IMR-90 (cell line): ENCODE data around the gene GGT6. TPM values are rescaled to one million over a fixed set of nuclear protein-coding genes. Genes with fewer than 3 reads are reported as not detected.

Source experiments
- ATAC-seq: fragments of 200-7000 bp; cut with Tn5 transposase; 2 replicates; pipeline ENCODE4 v1.9.1; 2020; ENCODE audit warnings: low read depth, mild to moderate bottlenecking, moderate library complexity
- BruUV-seq: library from RNA; stranded (reverse); fragments of 400-500 nt; replicated peaks from 2 replicates; lab custom pipeline; 2021; lab: Mats Ljungman, UMichigan
- CTCF ChIA-PET: fragments of 300-600 bp; formaldehyde crosslinking; extraction: SDS; loops from one replicate; lab custom pipeline; 2021; ENCODE audit warnings: antibody characterized with exemption; lab: Yijun Ruan, JAX
- POLR2A ChIA-PET: fragments of 300-600 bp; sonication (Branson Sonifier 250); formaldehyde crosslinking; loops from one replicate; lab custom pipeline; 2022; ENCODE audit warnings: antibody characterized with exemption; ENCODE audit not compliant: unreplicated experiment; lab: Charles Lee
- DNase-seq: peaks from one replicate; pipeline ENCODE4 v3.0.0; 2013
- H2AFZ ChIP-seq: replicated peaks from 2 replicates; pipeline ENCODE3; 2013; ENCODE audit warnings: low read length, mild to moderate bottlenecking; ENCODE audit not compliant: poor library complexity
- H2AK5ac ChIP-seq: 2 replicates; pipeline ENCODE4 v1.6.1; 2013; ENCODE audit warnings: low read depth, low read length, inconsistent platforms
- H2AK9ac ChIP-seq: replicated peaks from 2 replicates; pipeline ENCODE3; 2013; ENCODE audit warnings: mild to moderate bottlenecking, low read depth, low read length, moderate library complexity; ENCODE audit not compliant: poor library complexity
- H2BK120ac ChIP-seq: 2 replicates; pipeline ENCODE4 v1.6.1; 2013; ENCODE audit warnings: low read depth, low read length, inconsistent platforms
- H2BK15ac ChIP-seq: 3 replicates; pipeline ENCODE4 v1.6.1; 2013; ENCODE audit warnings: low read depth, low read length, inconsistent platforms
- H2BK20ac ChIP-seq: 2 replicates; pipeline ENCODE4 v1.6.1; 2013; ENCODE audit warnings: low read depth, mild to moderate bottlenecking, inconsistent platforms, low read length, moderate library complexity
- H2BK5ac ChIP-seq: 2 replicates; pipeline ENCODE4 v1.6.1; 2013; ENCODE audit warnings: mild to moderate bottlenecking, low read depth, low read length, inconsistent platforms; ENCODE audit not compliant: poor library complexity, severe bottlenecking
- H3K14ac ChIP-seq: replicated peaks from 2 replicates; pipeline ENCODE4 v1.6.1; 2013; ENCODE audit warnings: low read depth, low read length, inconsistent platforms
- H3K18ac ChIP-seq: 2 replicates; pipeline ENCODE4 v1.6.1; 2013; ENCODE audit warnings: low read depth, low read length, control low read depth
- H3K23ac ChIP-seq: 2 replicates; pipeline ENCODE4 v1.6.1; 2013; ENCODE audit warnings: low read depth, low read length, inconsistent platforms
- H3K27ac ChIP-seq: 2 replicates; pipeline ENCODE4 v1.5.1; 2013; ENCODE audit warnings: mild to moderate bottlenecking, control low read depth, low read length; ENCODE audit not compliant: insufficient read depth
- H3K27me3 ChIP-seq: 2 replicates; pipeline ENCODE4 v1.6.1; 2013; ENCODE audit warnings: low read length; ENCODE audit not compliant: control insufficient read depth, insufficient read depth
- H3K36me3 ChIP-seq: 2 replicates; pipeline ENCODE4 v1.6.1; 2013; ENCODE audit warnings: low read length, mixed read lengths; ENCODE audit not compliant: control insufficient read depth, insufficient read depth
- H3K4ac ChIP-seq: 2 replicates; pipeline ENCODE4 v1.6.1; 2013; ENCODE audit warnings: low read depth, low read length, inconsistent platforms
- H3K4me1 ChIP-seq: 2 replicates; pipeline ENCODE4 v1.6.1; 2013; ENCODE audit warnings: low read length, mixed read lengths; ENCODE audit not compliant: control insufficient read depth, insufficient read depth
- H3K4me2 ChIP-seq: 2 replicates; pipeline ENCODE4 v1.6.1; 2013; ENCODE audit warnings: low read depth, mild to moderate bottlenecking, control low read depth, low read length, moderate library complexity
- H3K4me3 ChIP-seq: 2 replicates; pipeline ENCODE4 v1.5.1; 2013; ENCODE audit warnings: low read depth, mild to moderate bottlenecking, control low read depth, low read length, moderate library complexity; ENCODE audit not compliant: insufficient read depth
- H3K56ac ChIP-seq: 2 replicates; pipeline ENCODE4 v1.6.1; 2013; ENCODE audit warnings: low read length, inconsistent platforms; ENCODE audit not compliant: insufficient read depth; ENCODE audit errors: extremely low read depth
- H3K79me1 ChIP-seq, 2 experiments: 2 replicates each; pipeline ENCODE4 v1.6.1; 2013; ENCODE audit warnings: low read length in 2 of 2, inconsistent platforms in 1 of 2, low read depth in 1 of 2
- H3K9ac ChIP-seq: 2 replicates; pipeline ENCODE4 v1.6.1; 2013; ENCODE audit warnings: low read depth, low read length, control low read depth
- H3K9me1 ChIP-seq: 2 replicates; pipeline ENCODE4 v1.6.1; 2013; ENCODE audit warnings: low read length, inconsistent platforms; ENCODE audit not compliant: insufficient read depth
- H3K9me3 ChIP-seq: 2 replicates; pipeline ENCODE4 v1.6.1; 2013; ENCODE audit warnings: low read length; ENCODE audit not compliant: control insufficient read depth, insufficient read depth
- H4K20me1 ChIP-seq: 2 replicates; pipeline ENCODE4 v1.6.1; 2013; ENCODE audit warnings: low read length, inconsistent platforms; ENCODE audit not compliant: insufficient read depth
- H4K5ac ChIP-seq: 2 replicates; pipeline ENCODE4 v1.6.1; 2013; ENCODE audit warnings: mild to moderate bottlenecking, low read depth, low read length, control low read depth
- H4K8ac ChIP-seq, 2 experiments: 2 replicates each; pipeline ENCODE4 v1.6.1; 2013; ENCODE audit warnings: low read depth in 2 of 2, low read length in 2 of 2, control low read depth in 1 of 2, inconsistent platforms in 1 of 2
- H4K91ac ChIP-seq: 2 replicates; pipeline ENCODE4 v1.6.1; 2013; ENCODE audit warnings: low read depth, low read length, inconsistent platforms; ENCODE audit not compliant: insufficient read depth
- BHLHE40 ChIP-seq: fragments of 150-350 bp; IDR thresholded peaks from 2 replicates; pipeline ENCODE4 v1.6.1; 2016; ENCODE audit warnings: mild to moderate bottlenecking, low read depth, low read length
- ELK1 ChIP-seq: fragments of 150-350 bp; IDR thresholded peaks from 2 replicates; pipeline ENCODE4 v1.6.1; 2016; ENCODE audit warnings: low read depth, mild to moderate bottlenecking, low read length, moderate library complexity, borderline replicate concordance
- MAZ ChIP-seq: IDR thresholded peaks from 2 replicates; pipeline ENCODE4 v1.6.1; 2012; ENCODE audit warnings: low read depth, mild to moderate bottlenecking, low read length, improper control_type of control experiment, moderate library complexity, borderline replicate concordance
- NFE2L2 ChIP-seq: fragments of 150-350 bp; IDR thresholded peaks from 2 replicates; pipeline ENCODE4 v1.6.1; 2016; ENCODE audit warnings: low read depth, mild to moderate bottlenecking, low read length
- POLR2A ChIP-seq: IDR thresholded peaks from 2 replicates; pipeline ENCODE4 v1.6.1; 2012; ENCODE audit warnings: mild to moderate bottlenecking, low read depth, low read length
- RCOR1 ChIP-seq: IDR thresholded peaks from 2 replicates; pipeline ENCODE4 v1.6.1; 2012; ENCODE audit warnings: mild to moderate bottlenecking, low read length, improper control_type of control experiment; ENCODE audit not compliant: insufficient replicate concordance
- WGBS, 2 experiments: methylation state at CpG; one replicate each; pipeline versions ENCODE4 v1.1.5 to v1.1.7; 2013; ENCODE audit warnings: missing lambda C conversion rate in 2 of 2; ENCODE audit not compliant: insufficient read length in 1 of 2; ENCODE audit errors: extremely low coverage in 2 of 2; 5-methylcytosine and 5-hydroxymethylcytosine counted together
- dilution Hi-C: fragments of 300-500 bp; cut with HindIII; formaldehyde crosslinking; loops from one replicate; pipeline ENCODE4 v1.14.3; 2018; ENCODE audit warnings: low sequenced_read_pairs; ENCODE audit not compliant: unreplicated experiment
- in situ Hi-C: fragments of 300-500 bp; cut with MboI; formaldehyde crosslinking; loops from 3 replicates; pipeline ENCODE4 v1.14.3; 2019; ENCODE audit warnings: low sequenced_read_pairs, inconsistent platforms, mixed read lengths
- intact Hi-C: fragments of 100-400 bp; cut with micrococcal nuclease; formaldehyde crosslinking; loops from 2 replicates; pipeline ENCODE4 v1.10.0; 2022
- polyA plus RNA-seq, 3 experiments: library from polyadenylated mRNA; depleted of rRNA; stranded (reverse); fragments of >200 nt; gene quantifications; 2 replicates each; pipeline ENCODE4 v1.2.3, GENCODE V29; 2012; ENCODE audit warnings: low replicate concordance in 1 of 3
- total RNA-seq: library from RNA; depleted of rRNA; stranded (reverse); fragments of >200 nt; gene quantifications from 2 replicates; pipeline ENCODE4 v1.2.3, GENCODE V29; 2012

Gene GGT6
- total and polyA plus RNA-seq, 2 of the 4 experiments (the other 2 are of a cell fraction) = not detected

GRCh38 chr17:4533523-4534504, 26.6 kb downstream of the GGT6 start:
- CTCF ChIA-PET = no interaction called here
- BruUV-seq = no TSS peak

More at GRCh38 chr17:4533523-4534504, 26.6 kb downstream of the GGT6 start:
- Histone ChIP-seq H3K9me3 (no peaks in the 10 kb centered on the region), H3K27ac (no peak overlapping the region), H2BK15ac (no peak overlapping the region), H2BK20ac (no peak overlapping the region), H3K9me1 (no peaks in the 10 kb centered on the region), H3K23ac (no peak overlapping the region), H3K4me3 (no peak overlapping the region), H3K36me3 (peaks cover 11% of the 10 kb centered on the region; the same call in 1 of the 2 replicates), H4K5ac (no peak overlapping the region), H4K20me1 (peaks cover 9% of the 10 kb centered on the region), H3K27me3 (peaks cover 8% of the 10 kb centered on the region), H3K4me1 (peaks cover 3% of the 10 kb centered on the region; the same call in 1 of the 2 replicates), H2AFZ (no peak overlapping the region), H3K4me2 (no peak overlapping the region), H3K79me1 (no peaks in the 10 kb centered on the region), H2AK9ac (no peak overlapping the region), H4K8ac (no peak overlapping the region), H3K9ac (no peak overlapping the region), H2BK120ac (no peak overlapping the region), H3K14ac (no peak overlapping the region), H2AK5ac (no peak overlapping the region), H2BK5ac (no peak overlapping the region), H3K56ac (no peak overlapping the region), H3K18ac (no peak overlapping the region), H4K91ac (no peak overlapping the region), H3K4ac (no peak overlapping the region)
- 66% methylated on average over 8 of the region's 23 CpGs; no CpG with 5 or more reads in 1 of the 2 experiments for WGBS, 2 experiments
- in situ Hi-C loops (no loop called here), intact Hi-C loops (no loop called here), dilution Hi-C loops (no loop called here)
- no peak for ATAC-seq
- DNase-seq = no peak
- POLR2A ChIA-PET = no interaction called here
- no peak for TF ChIP-seq BHLHE40
- no peak for TF ChIP-seq POLR2A
- no peak for TF ChIP-seq ELK1
- TF ChIP-seq RCOR1 = no peak
- no peak for TF ChIP-seq NFE2L2
- no peak for TF ChIP-seq MAZ
